HFFc6 (cell line): Measurements from ENCODE around the gene NEK7. TPM values are rescaled to one million over a fixed set of nuclear protein-coding genes. Genes with fewer than 3 reads are reported as not detected.

Experiments
- DNase-seq: peaks from one replicate; pipeline ENCODE4 v3.0.0-alpha.2; 2018
- H3K27ac Mint-ChIP-seq: 2 replicates; pipeline ENCODE4 v1.8.0; 2020; ENCODE audit warnings: mild to moderate bottlenecking, mixed read lengths
- H3K27me3 Mint-ChIP-seq: 2 replicates; pipeline ENCODE4 v1.8.0; 2021; ENCODE audit warnings: mild to moderate bottlenecking, moderate library complexity, mixed read lengths; ENCODE audit not compliant: insufficient read depth
- H3K36me3 Mint-ChIP-seq: 2 replicates; pipeline ENCODE4 v1.8.0; 2021; ENCODE audit warnings: low read depth, mixed read lengths
- H3K4me1 Mint-ChIP-seq: 2 replicates; pipeline ENCODE4 v1.8.0; 2020; ENCODE audit warnings: low read depth, mixed read lengths
- H3K4me3 Mint-ChIP-seq: 2 replicates; pipeline ENCODE4 v1.8.0; 2020; ENCODE audit warnings: mild to moderate bottlenecking, moderate library complexity, mixed read lengths
- H3K9me3 Mint-ChIP-seq: 2 replicates; pipeline ENCODE4 v1.8.0; 2020; ENCODE audit warnings: mild to moderate bottlenecking, mixed read lengths
- total RNA-seq, 6 experiments: library from RNA; stranded (reverse); fragmentation: NEBNext Ultra II Directional; extraction: Animal tissue kit (Norgen Biotek cat#: 25700); gene quantifications; 2 replicates in 1 of 6; 3 replicates in 5 of 6; pipeline ENCODE4 v1.2.3, GENCODE V29; 2021
- TF ChIP-seq, protein P1 (sequence below): fragments of 200-600 bp; sonication (generic); IDR thresholded peaks from 2 replicates; pipeline ENCODE4 v1.5.0; 2021; ENCODE audit warnings: antibody characterized with exemption, mild to moderate bottlenecking

Gene NEK7
- total RNA-seq, 6 experiments from 2014 or later, result 452 to 692 (median 485) TPM

DNA sequence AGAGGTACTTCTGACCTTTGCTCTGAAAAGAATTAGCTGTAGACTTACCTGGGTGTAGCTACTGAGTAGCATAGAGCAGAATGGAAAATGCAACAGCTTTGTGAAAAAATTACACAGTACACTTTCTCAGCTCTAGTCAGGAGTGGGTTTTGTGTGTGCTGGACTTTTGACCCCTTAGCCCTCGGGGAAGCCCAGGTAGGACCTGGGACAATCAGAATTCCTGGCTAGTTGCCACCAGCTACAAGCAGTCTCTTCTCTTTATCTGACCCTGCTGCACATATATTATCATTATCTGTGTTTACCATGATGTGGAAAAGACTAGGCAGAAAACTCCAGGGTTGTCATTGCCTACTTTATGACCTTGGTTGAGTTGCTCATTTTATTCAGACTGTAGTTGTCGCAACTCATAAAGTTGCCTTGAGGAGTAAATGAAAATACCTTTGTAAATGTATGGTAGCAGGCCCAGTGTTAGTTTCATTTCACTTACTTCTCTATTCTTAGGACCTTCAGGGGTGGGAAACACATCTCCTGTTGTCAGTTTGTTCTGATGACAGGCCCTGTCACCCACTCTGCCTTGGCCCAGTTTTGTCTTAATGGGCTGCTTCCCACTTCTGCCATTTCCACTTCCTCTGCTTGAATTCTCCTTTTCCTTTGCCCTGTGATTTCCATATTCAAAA lies 5.4 kb downstream of the NEK7 start:
- no peak for DNase-seq
- TF ChIP-seq, protein P1, sequence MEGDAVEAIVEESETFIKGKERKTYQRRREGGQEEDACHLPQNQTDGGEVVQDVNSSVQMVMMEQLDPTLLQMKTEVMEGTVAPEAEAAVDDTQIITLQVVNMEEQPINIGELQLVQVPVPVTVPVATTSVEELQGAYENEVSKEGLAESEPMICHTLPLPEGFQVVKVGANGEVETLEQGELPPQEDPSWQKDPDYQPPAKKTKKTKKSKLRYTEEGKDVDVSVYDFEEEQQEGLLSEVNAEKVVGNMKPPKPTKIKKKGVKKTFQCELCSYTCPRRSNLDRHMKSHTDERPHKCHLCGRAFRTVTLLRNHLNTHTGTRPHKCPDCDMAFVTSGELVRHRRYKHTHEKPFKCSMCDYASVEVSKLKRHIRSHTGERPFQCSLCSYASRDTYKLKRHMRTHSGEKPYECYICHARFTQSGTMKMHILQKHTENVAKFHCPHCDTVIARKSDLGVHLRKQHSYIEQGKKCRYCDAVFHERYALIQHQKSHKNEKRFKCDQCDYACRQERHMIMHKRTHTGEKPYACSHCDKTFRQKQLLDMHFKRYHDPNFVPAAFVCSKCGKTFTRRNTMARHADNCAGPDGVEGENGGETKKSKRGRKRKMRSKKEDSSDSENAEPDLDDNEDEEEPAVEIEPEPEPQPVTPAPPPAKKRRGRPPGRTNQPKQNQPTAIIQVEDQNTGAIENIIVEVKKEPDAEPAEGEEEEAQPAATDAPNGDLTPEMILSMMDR, result no peak
- peak overlapping the region; percentile 55 for H3K27ac Mint-ChIP-seq
- no peaks in the 10 kb centered on the region for H3K9me3 Mint-ChIP-seq
- peak overlapping the region; percentile 65 for H3K4me3 Mint-ChIP-seq
- H3K4me1 Mint-ChIP-seq, result peaks cover 75% of the 10 kb centered on the region
- H3K36me3 Mint-ChIP-seq, result peaks cover 58% of the 10 kb centered on the region
- peaks cover 10% of the 10 kb centered on the region for H3K27me3 Mint-ChIP-seq

DNA sequence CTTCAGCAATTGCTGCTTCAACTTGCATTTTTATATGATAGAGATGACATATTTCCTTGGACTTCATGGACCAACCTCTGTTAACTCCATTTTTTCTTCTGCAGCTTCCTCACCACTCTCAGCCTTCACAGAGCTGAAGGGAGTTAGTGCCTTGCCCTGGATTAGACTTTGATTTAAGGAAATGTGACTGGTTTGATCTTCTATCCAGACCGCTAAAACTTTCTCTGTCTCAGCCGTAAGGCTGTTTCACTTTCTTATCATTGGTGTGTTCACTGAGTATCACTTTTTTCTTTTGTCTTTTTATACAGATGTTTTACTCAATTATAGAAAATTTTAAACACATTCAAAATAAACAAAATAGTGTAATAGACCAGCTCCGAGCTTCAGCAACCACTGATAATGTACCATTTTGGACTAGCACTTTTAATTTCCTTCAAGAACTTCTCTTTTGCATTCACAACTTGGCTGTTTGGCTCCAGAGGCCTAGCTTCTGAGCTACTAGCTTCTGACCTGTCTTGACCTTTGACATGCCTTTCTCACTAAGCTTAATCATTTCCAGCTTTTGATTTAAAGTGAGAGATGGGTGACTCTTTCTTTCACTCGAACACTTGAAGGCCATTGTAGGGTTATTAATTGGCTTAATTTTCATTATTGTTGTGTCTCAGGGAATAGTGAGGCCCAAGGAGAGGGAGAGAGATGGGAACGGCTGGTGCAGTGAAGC lies 9.3 kb downstream of the NEK7 start:
- Mint-ChIP-seq H3K27ac (peak overlapping the region; percentile 51), H3K4me1 (peaks cover 93% of the 10 kb centered on the region), H3K36me3 (peaks cover 43% of the 10 kb centered on the region), H3K9me3 (no peaks in the 10 kb centered on the region), H3K27me3 (peaks cover 2% of the 10 kb centered on the region; the same call in 1 of the 2 replicates), H3K4me3 (peak overlapping the region; percentile 45; the same call in 1 of the 2 replicates)
- TF ChIP-seq, protein P1, result no peak
- DNase-seq, result no peak

DNA sequence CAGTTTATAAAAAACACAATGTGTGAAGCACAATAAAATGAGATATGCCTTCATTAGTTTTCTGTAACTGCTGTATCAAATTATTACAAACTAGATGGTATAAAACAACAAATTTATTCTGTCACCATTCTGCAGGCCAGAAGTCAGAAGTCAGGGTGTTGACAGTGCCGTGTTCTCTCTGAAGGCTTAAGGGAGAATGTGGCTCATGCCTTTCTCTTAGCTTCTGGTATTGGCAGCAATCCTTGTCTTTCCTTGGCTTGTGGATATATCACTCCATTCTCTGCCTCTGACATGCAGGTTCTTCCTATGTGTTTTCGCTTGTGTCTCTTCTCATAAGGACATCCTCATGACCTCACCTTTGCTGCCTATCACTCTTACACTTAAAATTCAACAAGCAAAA lies 10.1 kb downstream of the NEK7 start:
- Mint-ChIP-seq H3K9me3 (no peaks in the 10 kb centered on the region), H3K36me3 (peaks cover 37% of the 10 kb centered on the region), H3K27ac (peak overlapping the region; percentile 14; the same call in 1 of the 2 replicates), H3K4me1 (peaks cover 91% of the 10 kb centered on the region), H3K27me3 (peaks cover 2% of the 10 kb centered on the region; the same call in 1 of the 2 replicates), H3K4me3 (peak overlapping the region; percentile 5; the same call in 1 of the 2 replicates)
- TF ChIP-seq, protein P1, result no peak
- DNase-seq, result no peak

DNA sequence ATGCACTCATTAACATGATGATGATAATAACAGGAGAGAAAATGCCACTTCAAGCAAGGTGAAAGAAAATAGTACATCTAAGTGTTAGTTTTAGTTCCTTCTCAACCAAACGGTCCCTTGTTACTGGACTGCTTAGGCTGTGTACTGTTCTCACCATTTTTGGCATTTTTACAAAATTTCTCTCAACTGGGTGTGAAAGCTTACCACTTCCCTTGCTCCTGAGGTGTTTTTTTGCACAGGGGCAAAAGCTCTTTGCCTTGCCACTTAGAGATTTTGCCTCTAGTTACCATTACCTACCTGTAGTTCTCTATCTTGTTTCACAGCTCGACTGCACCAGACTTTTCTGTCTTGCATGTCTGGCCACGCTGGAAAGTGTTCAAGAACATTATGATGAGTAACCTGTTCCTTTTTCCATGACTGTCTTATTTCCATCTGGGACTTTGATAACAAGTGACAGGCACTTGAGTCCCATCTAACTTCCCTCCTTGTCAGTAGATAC lies 10.7 kb downstream of the NEK7 start:
- H3K27ac Mint-ChIP-seq, result peak overlapping the region; percentile 73
- H3K9me3 Mint-ChIP-seq, result no peaks in the 10 kb centered on the region
- H3K36me3 Mint-ChIP-seq, result peaks cover 31% of the 10 kb centered on the region
- TF ChIP-seq, protein P1, result no peak
- peaks cover 2% of the 10 kb centered on the region; the same call in 1 of the 2 replicates for H3K27me3 Mint-ChIP-seq
- DNase-seq, result no peak
- peak overlapping the region; percentile 75 for H3K4me3 Mint-ChIP-seq
- peaks cover 91% of the 10 kb centered on the region for H3K4me1 Mint-ChIP-seq

DNA sequence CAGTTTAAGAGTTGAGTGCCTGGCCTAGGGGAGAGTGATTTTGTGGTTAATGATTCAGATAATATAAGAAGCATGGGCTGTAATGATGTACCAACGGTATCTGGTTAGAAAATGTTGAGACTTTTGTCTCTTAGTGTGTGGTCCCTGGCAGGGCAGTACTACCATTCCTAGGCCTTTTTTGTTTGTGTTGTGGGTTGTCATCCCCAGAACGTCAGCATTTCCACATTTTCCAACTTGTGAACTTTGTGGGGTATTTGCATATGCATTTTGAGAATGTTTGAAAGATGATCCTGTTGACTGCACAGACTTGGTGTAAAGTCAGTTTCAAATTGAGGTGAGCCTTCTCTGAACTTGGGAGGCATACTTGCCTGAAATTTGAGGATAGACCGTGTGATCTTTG lies 11.4 kb downstream of the NEK7 start:
- H3K27me3 Mint-ChIP-seq, result peaks cover 2% of the 10 kb centered on the region; the same call in 1 of the 2 replicates
- H3K9me3 Mint-ChIP-seq, result no peaks in the 10 kb centered on the region
- peak; percentile 45 for DNase-seq
- peak overlapping the region; percentile 73 for H3K27ac Mint-ChIP-seq
- peak overlapping the region; percentile 75 for H3K4me3 Mint-ChIP-seq
- H3K4me1 Mint-ChIP-seq, result peaks cover 93% of the 10 kb centered on the region
- TF ChIP-seq, protein P1, result no peak
- peaks cover 28% of the 10 kb centered on the region for H3K36me3 Mint-ChIP-seq
